H1 (cell line): ENCODE measurements around the gene HID1. TPM values are rescaled to one million over a fixed set of nuclear protein-coding genes. Genes with fewer than 3 reads are reported as not detected.

Source experiments
- EP300 ChIP-seq, 2 experiments: IDR thresholded peaks; 1 replicate in 1 of 2; 2 replicates in 1 of 2; pipeline ENCODE4 v1.6.1; 2011 to 2012; ENCODE audit warnings: low read depth in 2 of 2, low read length in 2 of 2, mild to moderate bottlenecking in 2 of 2, borderline replicate concordance in 1 of 2, inconsistent platforms in 1 of 2, moderate library complexity in 1 of 2
- RNF2 ChIP-seq: fragments of 200-900, 300-1000 bp; sonication (generic); IDR thresholded peaks from 2 replicates; pipeline ENCODE4 v1.7.1; 2016; ENCODE audit warnings: borderline replicate concordance, low read depth, mild to moderate bottlenecking, antibody characterized with exemption, low read length; ENCODE audit not compliant: poor library complexity, severe bottlenecking; ENCODE audit errors: missing control alignments
- SRF ChIP-seq: IDR thresholded peaks from 2 replicates; pipeline ENCODE4 v1.6.1; 2011; ENCODE audit warnings: mild to moderate bottlenecking, low read depth, low read length, moderate library complexity
- TCF12 ChIP-seq: IDR thresholded peaks from 2 replicates; pipeline ENCODE4 v1.6.1; 2011; ENCODE audit warnings: low read depth, mild to moderate bottlenecking, low read length
- polyA plus RNA-seq, 7 experiments: library from polyadenylated mRNA; depleted of rRNA in 3 of 7; stranded (reverse) in 5 of 7; unstranded in 2 of 7; fragments of >200 nt in 5 of 7; fragments of 200-250 nt in 2 of 7; gene quantifications; 1 replicate in 5 of 7; 2 replicates in 1 of 7; 4 replicates in 1 of 7; pipeline versions ENCODE4 v1.2.1 to v1.2.3, GENCODE V29; 2011 to 2013; ENCODE audit warnings: missing spikeins in 2 of 7, mixed read lengths in 2 of 7
- total RNA-seq: library from RNA; stranded (reverse); fragmentation: NEBNext Ultra II Directional; extraction: Animal tissue kit (Norgen Biotek cat#: 25700); gene quantifications from 2 replicates; pipeline ENCODE4 v1.2.1, GENCODE V29; 2021
- TF ChIP-seq, protein P1 (sequence below): IDR thresholded peaks from 2 replicates; pipeline ENCODE4 v1.6.1; 2012; ENCODE audit warnings: inconsistent platforms

Gene HID1
- total and polyA plus RNA-seq, 2 of the 8 experiments (the other 6 are each of a cell fraction or from before 2014, with no cell fraction given) = 15.1 to 25.9 TPM

DNA sequence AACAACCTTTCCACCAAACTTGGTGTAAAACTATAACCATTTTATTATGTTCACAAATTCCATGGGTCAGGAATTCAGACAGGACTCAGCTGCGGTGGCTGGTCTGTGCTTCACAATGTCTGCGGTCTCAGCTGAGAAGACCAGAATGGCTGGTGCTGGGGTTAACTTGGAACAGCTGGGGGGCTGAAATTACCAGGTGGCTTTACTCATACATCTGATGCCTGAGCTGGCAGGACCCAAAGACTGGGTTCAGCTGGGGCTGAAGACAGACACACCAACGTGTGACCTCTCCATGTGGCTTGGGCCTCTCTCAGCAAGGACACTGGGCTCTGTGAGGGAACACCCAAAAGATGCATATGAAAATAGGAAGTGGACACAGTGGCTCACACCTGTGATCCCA is 5.7 kb upstream of the HID1 start (continued):
- TF ChIP-seq, protein P1, sequence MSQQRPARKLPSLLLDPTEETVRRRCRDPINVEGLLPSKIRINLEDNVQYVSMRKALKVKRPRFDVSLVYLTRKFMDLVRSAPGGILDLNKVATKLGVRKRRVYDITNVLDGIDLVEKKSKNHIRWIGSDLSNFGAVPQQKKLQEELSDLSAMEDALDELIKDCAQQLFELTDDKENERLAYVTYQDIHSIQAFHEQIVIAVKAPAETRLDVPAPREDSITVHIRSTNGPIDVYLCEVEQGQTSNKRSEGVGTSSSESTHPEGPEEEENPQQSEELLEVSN = no peak
- no peak for TF ChIP-seq RNF2
- no peak for TF ChIP-seq EP300 (IDR thresholded peaks at IDR 0.05; ENCODE audit: borderline replicate concordance in 1 of 2, low read depth in 2 of 2, low read length in 2 of 2)
- no peak for TF ChIP-seq SRF
- no peak for TF ChIP-seq TCF12
